HFFc6 (cell line): ENCODE results near the gene GSTO1. TPM values are rescaled to one million over a fixed set of nuclear protein-coding genes. Genes with fewer than 3 reads are reported as not detected.

Source experiments
- DNase-seq: peaks from one replicate; pipeline ENCODE4 v3.0.0-alpha.2; 2018
- H3K27ac Mint-ChIP-seq: 2 replicates; pipeline ENCODE4 v1.8.0; 2020; ENCODE audit warnings: mild to moderate bottlenecking, mixed read lengths
- H3K27me3 Mint-ChIP-seq: 2 replicates; pipeline ENCODE4 v1.8.0; 2021; ENCODE audit warnings: mild to moderate bottlenecking, moderate library complexity, mixed read lengths; ENCODE audit not compliant: insufficient read depth
- H3K36me3 Mint-ChIP-seq: 2 replicates; pipeline ENCODE4 v1.8.0; 2021; ENCODE audit warnings: low read depth, mixed read lengths
- H3K4me1 Mint-ChIP-seq: 2 replicates; pipeline ENCODE4 v1.8.0; 2020; ENCODE audit warnings: low read depth, mixed read lengths
- H3K4me3 Mint-ChIP-seq: 2 replicates; pipeline ENCODE4 v1.8.0; 2020; ENCODE audit warnings: mild to moderate bottlenecking, moderate library complexity, mixed read lengths
- H3K9me3 Mint-ChIP-seq: 2 replicates; pipeline ENCODE4 v1.8.0; 2020; ENCODE audit warnings: mild to moderate bottlenecking, mixed read lengths
- CTCF ChIP-seq: fragments of 200-600 bp; sonication (generic); IDR thresholded peaks from 2 replicates; pipeline ENCODE4 v1.5.0; 2021; ENCODE audit warnings: antibody characterized with exemption, mild to moderate bottlenecking
- total RNA-seq, 6 experiments: library from RNA; stranded (reverse); fragmentation: NEBNext Ultra II Directional; extraction: Animal tissue kit (Norgen Biotek cat#: 25700); gene quantifications; 2 replicates in 1 of 6; 3 replicates in 5 of 6; pipeline ENCODE4 v1.2.3, GENCODE V29; 2021

GSTO1 gene
- total RNA-seq, 6 experiments from 2014 or later, result 213 to 242 (median 224) TPM

- DNase-seq, result no peak
- Mint-ChIP-seq H3K27me3 (no peaks in the 10 kb centered on the region), H3K4me3 (peak overlapping the region; percentile 97), H3K9me3 (no peaks in the 10 kb centered on the region), H3K27ac (peak overlapping the region; percentile 96), H3K4me1 (peaks cover 72% of the 10 kb centered on the region), H3K36me3 (peaks cover 40% of the 10 kb centered on the region)
- TF ChIP-seq CTCF, result no peak
These were observed 1.8 kb downstream of the GSTO1 start for GRCh38 chr10:104256335-104256961.

GRCh38 chr10:104257235-104257634, 2.5 kb downstream of the GSTO1 start:
- Mint-ChIP-seq H3K4me1 (peaks cover 78% of the 10 kb centered on the region), H3K27me3 (no peaks in the 10 kb centered on the region), H3K27ac (peak overlapping the region; percentile 76), H3K36me3 (peaks cover 44% of the 10 kb centered on the region), H3K9me3 (no peaks in the 10 kb centered on the region), H3K4me3 (peak overlapping the region; percentile 97)
- TF ChIP-seq CTCF, result no peak
- DNase-seq, result no peak

GRCh38 chr10:104258209-104258608, 3.5 kb downstream of the GSTO1 start:
- peak overlapping the region; percentile 82 for H3K27ac Mint-ChIP-seq

GRCh38 chr10:104259456-104259855, 4.8 kb downstream of the GSTO1 start:
- TF ChIP-seq CTCF, result no peak
- Mint-ChIP-seq H3K36me3 (peaks cover 55% of the 10 kb centered on the region), H3K4me3 (peak overlapping the region; percentile 58)

More at GRCh38 chr10:104258209-104258608, 3.5 kb downstream of the GSTO1 start:
- Mint-ChIP-seq H3K9me3 (no peaks in the 10 kb centered on the region), H3K4me1 (peaks cover 75% of the 10 kb centered on the region), H3K36me3 (peaks cover 44% of the 10 kb centered on the region), H3K4me3 (no peak overlapping the region; the same call in none of the 2 replicates), H3K27me3 (no peaks in the 10 kb centered on the region)
- no peak for DNase-seq
- TF ChIP-seq CTCF, result no peak

GRCh38 chr10:104259999-104260774, 5.5 kb downstream of the GSTO1 start:
- Mint-ChIP-seq H3K27me3 (no peaks in the 10 kb centered on the region), H3K36me3 (peaks cover 58% of the 10 kb centered on the region), H3K27ac (peak overlapping the region; percentile 82), H3K9me3 (no peaks in the 10 kb centered on the region), H3K4me1 (peaks cover 66% of the 10 kb centered on the region), H3K4me3 (peak overlapping the region; percentile 61)
- no peak for TF ChIP-seq CTCF
- peak; percentile 17 for DNase-seq

More at GRCh38 chr10:104259456-104259855, 4.8 kb downstream of the GSTO1 start:
- no peak for DNase-seq
- Mint-ChIP-seq H3K4me1 (peaks cover 68% of the 10 kb centered on the region), H3K27me3 (no peaks in the 10 kb centered on the region), H3K27ac (peak overlapping the region; percentile 82), H3K9me3 (no peaks in the 10 kb centered on the region)
